GM13976 (cell line): ENCODE measurements around the gene PAK4.

Experiments
- DNase-seq: peaks from one replicate; pipeline ENCODE4 v3.0.0; 2012; ENCODE audit warnings: low spot score
- CTCF ChIP-seq: IDR thresholded peaks from 2 replicates; pipeline ENCODE4 v1.5.1; 2012; ENCODE audit warnings: borderline replicate concordance, mild to moderate bottlenecking; ENCODE audit not compliant: insufficient read depth; ENCODE audit errors: extremely low read depth, missing control alignments, control extremely low read depth
- in situ Hi-C: fragments of 300-500 bp; cut with MboI; formaldehyde crosslinking; loops from one replicate; pipeline ENCODE4 v1.12.0; 2022; ENCODE audit warnings: low sequenced_read_pairs, mixed read lengths, inconsistent platforms; ENCODE audit not compliant: unreplicated experiment

The PAK4 gene

DNA sequence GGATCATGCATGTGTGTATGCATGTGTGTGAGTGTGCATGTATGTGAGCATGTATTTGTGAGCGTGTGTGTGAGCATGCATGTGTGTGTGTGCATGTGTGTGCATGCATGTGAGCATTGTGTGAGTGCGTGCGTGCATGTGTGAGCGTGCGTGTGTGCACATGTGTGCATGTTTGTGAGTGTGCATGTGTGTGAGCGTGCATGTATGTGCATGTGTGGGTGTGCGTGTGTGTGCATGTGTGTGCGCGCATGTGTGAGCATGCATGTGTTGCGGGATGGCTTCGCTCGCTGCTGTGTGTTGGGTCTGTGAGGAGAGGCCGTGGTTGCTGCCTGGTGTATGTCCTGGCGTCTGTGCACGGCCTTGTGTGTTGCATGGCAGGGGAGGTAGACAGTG is 32.4 kb downstream of the PAK4 start:
- DNase-seq = no peak
- no peak for TF ChIP-seq CTCF
- in situ Hi-C loops = no loop called here

DNA sequence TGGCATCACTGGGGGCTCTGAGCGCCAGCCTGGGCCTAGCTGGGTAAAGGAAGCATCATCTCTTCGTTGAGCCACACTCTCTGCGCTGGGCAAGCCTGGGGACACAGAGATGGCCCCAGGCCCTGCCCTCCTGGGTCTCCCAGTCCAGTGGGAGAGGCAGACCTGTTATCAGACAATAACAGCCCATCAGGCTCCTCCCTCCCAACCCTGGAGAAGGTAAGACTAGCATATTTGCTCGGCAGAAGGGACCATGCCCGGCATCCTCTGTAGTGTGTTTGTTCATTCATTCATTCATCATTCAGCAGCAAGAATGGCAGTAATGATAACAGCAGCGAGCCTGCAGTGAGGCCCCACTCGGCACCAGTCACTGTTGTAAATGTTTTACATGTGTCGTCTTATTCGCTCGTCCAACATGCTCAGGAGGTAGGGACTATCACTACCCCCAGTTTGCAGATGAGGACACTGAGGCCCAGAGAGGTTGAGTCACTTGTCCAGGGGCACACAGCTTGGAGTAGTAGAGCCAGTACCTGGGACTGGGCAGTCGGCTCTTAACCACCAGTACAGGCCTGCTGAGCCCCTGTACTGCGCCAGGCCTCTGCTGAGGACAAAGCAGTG is 33.2 kb downstream of the PAK4 start:
- no peak for DNase-seq
- in situ Hi-C loops = no loop called here
- no peak for TF ChIP-seq CTCF

DNA sequence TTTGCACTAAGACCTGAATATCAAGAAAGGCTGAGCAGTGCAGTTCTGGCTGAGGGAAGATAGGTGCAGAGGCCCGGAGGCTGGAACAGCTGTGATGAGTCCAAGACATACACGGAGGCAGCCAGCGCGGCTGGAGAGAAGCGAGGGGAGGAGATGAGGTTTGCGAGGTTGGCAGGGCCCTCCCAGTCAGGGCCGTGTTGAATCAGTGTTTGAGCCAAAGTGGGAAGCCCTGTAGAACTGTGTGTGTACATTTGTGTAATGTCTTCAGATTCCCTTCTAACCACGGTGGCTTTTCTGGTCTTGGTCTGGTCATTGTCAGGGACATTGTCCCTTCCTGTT is 34.9 kb downstream of the PAK4 start:
- in situ Hi-C loops = no loop called here
- TF ChIP-seq CTCF = no peak
- DNase-seq = no peak

DNA sequence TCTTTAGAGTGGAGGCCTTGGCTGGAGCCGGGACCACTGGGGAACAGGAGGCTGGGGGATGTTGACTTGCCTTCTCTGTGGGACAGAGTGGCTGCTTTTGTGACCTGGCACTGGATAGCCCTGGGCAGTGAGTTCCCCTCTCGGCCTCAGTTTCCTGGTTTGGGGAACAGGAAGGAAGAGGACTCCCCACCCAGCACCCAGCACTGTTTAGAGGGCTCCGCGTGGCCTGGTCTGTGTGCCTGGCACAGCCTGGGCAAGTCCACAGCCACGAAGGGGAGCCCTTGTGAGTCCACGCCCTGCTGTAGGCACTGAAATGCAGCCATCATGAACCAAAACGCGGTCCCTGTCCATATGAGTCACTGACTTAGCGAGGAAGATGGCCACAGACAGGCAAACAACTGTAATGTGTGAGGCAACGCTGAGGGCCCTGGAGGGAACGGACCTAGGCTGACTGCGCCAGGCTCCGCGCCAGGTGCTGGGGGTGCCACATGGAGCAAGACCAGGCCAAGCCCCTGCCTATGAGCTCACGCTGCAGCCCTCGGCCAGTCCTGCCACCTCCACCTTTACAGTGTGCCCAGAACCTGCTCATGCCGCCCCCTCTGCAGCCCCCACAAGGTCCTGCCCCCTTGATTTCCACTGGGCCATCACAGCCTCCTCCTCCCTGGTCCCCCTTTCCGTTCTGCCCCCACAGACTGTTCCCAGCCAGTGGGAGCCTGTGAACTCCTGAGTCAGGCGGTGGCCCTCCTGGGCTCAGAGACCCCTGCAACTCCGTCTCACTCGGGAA is 35.5 kb downstream of the PAK4 start:
- in situ Hi-C loops = no loop called here
- no peak for TF ChIP-seq CTCF
- no peak for DNase-seq

GRCh38 chr19:39162441-39163043 is 37.0 kb downstream of the PAK4 start:
- in situ Hi-C loops = no loop called here
- DNase-seq = no peak
- TF ChIP-seq CTCF = no peak

- TF ChIP-seq CTCF = no peak
- DNase-seq = no peak
- in situ Hi-C loops = no loop called here
These were observed 38.0 kb downstream of the PAK4 start for GRCh38 chr19:39163621-39164020.
